ENCODE measurements around the gene RPL32.
"Not testable (repeated sequence)": the region's sequence is repeated elsewhere in the genome, so short reads cannot be mapped to it uniquely, and the experiment has no call there.

DNA sequence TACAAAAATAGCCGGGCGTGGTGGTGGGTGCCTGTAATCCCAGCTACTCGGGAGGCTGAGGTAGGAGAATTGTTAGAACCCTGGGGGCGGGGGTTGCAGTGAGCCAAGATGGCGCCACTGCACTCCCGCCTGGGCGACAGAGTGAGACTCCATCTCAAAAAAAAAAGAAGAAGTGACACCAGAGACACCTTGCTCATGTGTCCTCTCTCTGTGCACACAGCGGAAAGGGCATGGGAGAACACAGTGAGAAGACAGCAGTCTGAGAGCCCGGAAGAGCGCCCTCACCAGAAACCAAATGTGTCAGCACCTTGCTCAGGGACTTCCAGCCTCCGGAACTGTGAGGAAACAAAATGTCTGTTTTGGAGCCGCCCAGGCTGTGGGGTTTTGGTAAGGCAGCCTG lies 40.5 kb upstream of the RPL32 start:
- TF ChIP-seq POLR2AphosphoS5 (IDR thresholded peaks at IDR 0.05; ENCODE audit: borderline replicate concordance, low read depth, low read length); EZH2 (IDR thresholded peaks at IDR 0.05); FOXP2 (optimal IDR thresholded peaks at IDR 0.05; ENCODE audit: control extremely low read depth, extremely low read length, insufficient read depth): not testable (repeated sequence)

All from SK-N-MC (cell line).